ENCODE measurements around the gene C17orf58. TPM values are rescaled to one million over a fixed set of nuclear protein-coding genes. Genes with fewer than 3 reads are reported as not detected.
A peak's percentile ranks its signal among the peaks of the same experiment; 100 is the strongest.

Gene C17orf58
- total RNA-seq, 2 experiments from 2014 or later = 17.8 to 27.7 TPM

GRCh38 chr17:68020409-68020756 lies 24.1 kb upstream of the C17orf58 start:
- no peaks in the 10 kb centered on the region for H3K36me3 ChIP-seq (ENCODE audit: insufficient read depth, low read length)
- H3K79me2 ChIP-seq (ENCODE audit: insufficient read depth, low read depth, low read length) = no peaks in the 10 kb centered on the region
- no peaks in the 10 kb centered on the region for H3K9me3 ChIP-seq (ENCODE audit: low read length)
- no peaks in the 10 kb centered on the region for H4K20me1 ChIP-seq (ENCODE audit: insufficient read depth, low read length)
- intact Hi-C loops (cut with micrococcal nuclease; ENCODE audit: unreplicated experiment) = loop anchor here (1.0 to 5.0 kb wide), 3 partner anchors 15 to 67 kb away; partner anchors contain the start of gene KPNA2
- no peak for TF ChIP-seq CTCF (conservative IDR thresholded peaks at IDR 0.05; ENCODE audit: low read length)
- no peak for TF ChIP-seq EZH2phosphoT487 (IDR thresholded peaks at IDR 0.05; ENCODE audit: borderline replicate concordance, low read depth, low read length)
- DNase-seq (ENCODE audit: low spot score) = no peak
- CTCF ChIA-PET (ENCODE audit: unreplicated experiment) = interaction anchor here (0.6 kb wide), 2 partner anchors 167 to 447 kb away, joined by 3 read pairs; no protein-coding TSS in a partner anchor
- H3K4me1 ChIP-seq (ENCODE audit: insufficient read depth, low read length, poor library complexity, severe bottlenecking) = peaks cover 16% of the 10 kb centered on the region
- peak overlapping the region; percentile 72 for H3K4me3 ChIP-seq (ENCODE audit: low read depth, low read length, poor library complexity, severe bottlenecking)
- H2AFZ ChIP-seq (ENCODE audit: low read length) = peak overlapping the region; percentile 90
- BruUV-seq (replicated peaks) = TSS peak; percentile 96
- H3K9me2 ChIP-seq (ENCODE audit: insufficient read depth, low read length) = no peaks in the 10 kb centered on the region
- H3K27ac ChIP-seq (ENCODE audit: low read depth, low read length, poor library complexity, severe bottlenecking) = peak overlapping the region; percentile 46
- peak overlapping the region; percentile 80 for H3K4me2 ChIP-seq (ENCODE audit: low read length)
- POLR2A ChIA-PET = interaction anchor here (0.9 to 2.3 kb wide), 9 partner anchors 8 to 161 kb away, joined by 3 to 10 read pairs (median 8); no protein-coding TSS in a partner anchor

- no TSS peak for BruUV-seq (replicated peaks)
- H3K36me3 ChIP-seq (ENCODE audit: insufficient read depth, low read length) = no peaks in the 10 kb centered on the region
- H3K4me2 ChIP-seq (ENCODE audit: low read length) = peak overlapping the region; percentile 80
- H4K20me1 ChIP-seq (ENCODE audit: insufficient read depth, low read length) = no peaks in the 10 kb centered on the region
- ChIA-PET CTCF (ENCODE audit: unreplicated experiment) (interaction anchor here (0.6 to 1.0 kb wide), 5 partner anchors 16 to 492 kb away, joined by 3 to 5 read pairs (median 3); partner anchors contain the start of genes KPNA2 and PRKAR1A), POLR2A (interaction anchor here (0.7 to 2.3 kb wide), 11 partner anchors 8 to 210 kb away, joined by 3 to 10 read pairs (median 7); no protein-coding TSS in a partner anchor)
- intact Hi-C loops (cut with micrococcal nuclease; ENCODE audit: unreplicated experiment) = loop anchor here (1.0 to 5.0 kb wide), 3 partner anchors 15 to 67 kb away; partner anchors contain the start of gene KPNA2
- TF ChIP-seq EZH2phosphoT487 (IDR thresholded peaks at IDR 0.05; ENCODE audit: borderline replicate concordance, low read depth, low read length) (no peak), CTCF (conservative IDR thresholded peaks at IDR 0.05; ENCODE audit: low read length) (peak; percentile 68)
- peak; percentile 99 for DNase-seq (ENCODE audit: low spot score)
- H3K9me3 ChIP-seq (ENCODE audit: low read length) = no peaks in the 10 kb centered on the region
- H3K4me1 ChIP-seq (ENCODE audit: insufficient read depth, low read length, poor library complexity, severe bottlenecking) = peaks cover 16% of the 10 kb centered on the region
- peak overlapping the region; percentile 46 for H3K27ac ChIP-seq (ENCODE audit: low read depth, low read length, poor library complexity, severe bottlenecking)
- H3K4me3 ChIP-seq (ENCODE audit: low read depth, low read length, poor library complexity, severe bottlenecking) = peak overlapping the region; percentile 72
- no peaks in the 10 kb centered on the region for H3K9me2 ChIP-seq (ENCODE audit: insufficient read depth, low read length)
- peak overlapping the region; percentile 90 for H2AFZ ChIP-seq (ENCODE audit: low read length)
- H3K79me2 ChIP-seq (ENCODE audit: insufficient read depth, low read depth, low read length) = no peaks in the 10 kb centered on the region
Observed at GRCh38 chr17:68019675-68020408, 23.6 kb upstream of the C17orf58 start.
